ENCODE results near the gene MAST4.

GRCh38 chr5:66947458-66947857 is 351.3 kb downstream of the MAST4 start:
- TF ChIP-seq CTCF (IDR thresholded peaks at IDR 0.05; ENCODE audit: insufficient read depth, low read length) (no peak), REST (IDR thresholded peaks at IDR 0.05; ENCODE audit: insufficient replicate concordance, low read depth) (no peak), POLR2AphosphoS5 (IDR thresholded peaks at IDR 0.05; ENCODE audit: low read depth) (no peak)
